NT2/D1 (cell line): ENCODE data around the gene TCAF1.

ENCODE experiments used
- SUZ12 ChIP-seq: IDR thresholded peaks from 2 replicates; pipeline ENCODE4 v1.6.1; 2011; ENCODE audit not compliant: insufficient read length, insufficient read depth; ENCODE audit errors: extremely low read depth
- ZNF274 ChIP-seq: IDR thresholded peaks from 2 replicates; pipeline ENCODE4 v1.6.1; 2011; ENCODE audit warnings: mild to moderate bottlenecking, low read depth, low read length

- TF ChIP-seq SUZ12 (no peak), ZNF274 (no peak)
Measured at GRCh38 chr7:143848192-143848591, 53.8 kb downstream of the TCAF1 start.
